Heart left ventricle (tissue), 16 donors: ENCODE data around the gene CCNJL. TPM values are rescaled to one million over a fixed set of nuclear protein-coding genes. Genes with fewer than 3 reads are reported as not detected.

Experiments used
- ATAC-seq, 4 donors: fragments of 200-7000 bp; cut with Tn5 transposase; one replicate each; pipeline ENCODE4 v1.9.1; 2020 to 2022; ENCODE audit warnings: moderate library complexity in 4 of 4, mild to moderate bottlenecking in 3 of 4, moderate number of reproducible peaks in 1 of 4
- DNase-seq, 5 donors: peaks; one replicate each; pipeline ENCODE4 v3.0.0-alpha.2; 2020
- H3K27ac ChIP-seq, 12 donors: fragments of 200-600 bp; sonication (generic) in 4 of 12; one replicate each; pipeline versions ENCODE4 v1.5.0 to v1.8.0; 2016 to 2022; ENCODE audit warnings: mild to moderate bottlenecking in 2 of 12
- H3K27me3 ChIP-seq, 9 donors: fragments of 200-600 bp; sonication (generic) in 2 of 9; one replicate each; pipeline versions ENCODE4 v1.5.1 to v1.8.0; 2016 to 2022; ENCODE audit warnings: mild to moderate bottlenecking in 3 of 9
- H3K36me3 ChIP-seq, 9 donors: fragments of 200-600 bp; sonication (generic) in 2 of 9; one replicate each; pipeline versions ENCODE4 v1.5.0 to v1.8.0; 2018 to 2022; ENCODE audit warnings: mild to moderate bottlenecking in 2 of 9
- H3K4me1 ChIP-seq, 12 donors: fragments of 200-600 bp; sonication (generic) in 4 of 12; one replicate each; pipeline versions ENCODE4 v1.5.0 to v1.8.0; 2016 to 2022; ENCODE audit warnings: mild to moderate bottlenecking in 3 of 12
- H3K4me3 ChIP-seq, 12 donors: fragments of 200-600 bp; sonication (generic) in 4 of 12; one replicate each; pipeline versions ENCODE4 v1.5.0 to v1.8.0; 2017 to 2022; ENCODE audit warnings: mild to moderate bottlenecking in 9 of 12, moderate library complexity in 4 of 12
- H3K9me3 ChIP-seq, 12 donors: fragments of 200-600 bp; sonication (generic) in 4 of 12; one replicate each; pipeline versions ENCODE4 v1.5.0 to v1.8.0; 2016 to 2022; ENCODE audit warnings: mild to moderate bottlenecking in 1 of 12
- CTCF ChIP-seq, 12 donors: fragments of 200-600 bp; sonication (generic) in 4 of 12; IDR thresholded peaks; one replicate each; pipeline versions ENCODE4 v1.5.0 to v1.8.0; 2018 to 2022; ENCODE audit warnings: antibody characterized with exemption in 12 of 12, mild to moderate bottlenecking in 5 of 12
- POLR2A ChIP-seq, 2 donors: fragments of 450-650 bp; IDR thresholded peaks; one replicate each; pipeline ENCODE4 v1.6.1; 2017; ENCODE audit warnings: antibody characterized with exemption in 2 of 2, mild to moderate bottlenecking in 2 of 2, moderate library complexity in 2 of 2
- WGBS, 4 donors: extraction: QIAGEN DNeasy Blood & Tissue Kit in 2 of 4; methylation state at CpG; one replicate each; pipeline versions ENCODE4 v1.1.5 to v1.1.7; 2013 to 2018; 5-methylcytosine and 5-hydroxymethylcytosine counted together
- intact Hi-C, 10 donors: fragments of 100-400 bp; cut with DNase I; formaldehyde crosslinking; loops; one replicate each; pipeline versions ENCODE4 v1.11.1 to v1.14.2; 2022
- polyA plus RNA-seq, 2 donors: library from polyadenylated mRNA; stranded (reverse); fragments of 200-250 nt; gene quantifications; one replicate each; pipeline ENCODE4 v1.2.3, GENCODE V29; 2013
- total RNA-seq, 9 donors: library from RNA; depleted of rRNA in 2 of 9; stranded (reverse); fragments of >200 nt in 2 of 9; fragmentation: NEBNext Ultra II Directional in 3 of 9; extraction: Animal tissue kit (Norgen Biotek cat#: 25700) in 3 of 9; gene quantifications; one replicate each; pipeline versions ENCODE4 v1.1.0 to v1.2.4, GENCODE V29; 2016 to 2023
- donor health status: ischemic (EF 13 %, LVEDD 7.1; RV severe dilation, severe dysfunction).
- donor health status: healthy with polysubstance abuse.
- donor health status: DM: no; HTN: yes; CAD: no.
- donor health status: DM: no; HTN: no; CAD: no.
- donor health status: ischemic (EF 25% LVEDD 6.9; RV normal size, moderate dysfunction).
- donor health status: ischemic (EF 25% LVEDD 5.7; RV mildly dilated, moderate dysfunction).
- donor health status: healthy.
- donor health status: DM: yes; HTN: yes; CAD: no.
- donor health status: ischemic (EF 35%, LVEDD 5.7; RV mildly dilated, moderate dysfunction).
- donor health status: nonischemic (EF 11% LVEDD 7.7; RV severe dilation, severe dysfunction).
- donor health status: DM: yes; HTN: yes; CAD: no.
- donor health status: PGD.
- donor health status: ischemic (EF 29% LVEDD 5.4; RV normal size, mild dysfunction).
- donor health status: nonischemic (EF 23%, LVEDD 6.1; RV moderate dilation, normal function).

The CCNJL gene
- total and polyA plus RNA-seq, 11 donors, result 3.5 to 12.4 (median 7.2) TPM

- TF ChIP-seq CTCF (IDR thresholded peaks at IDR 0.05) (no peak), POLR2A (IDR thresholded peaks at IDR 0.05) (no peak)
- ATAC-seq, result no peak
- Histone ChIP-seq H3K9me3 (no peaks in the 10 kb centered on the region), H3K36me3 (no peaks in the 10 kb centered on the region), H3K4me3 (no peak overlapping the region), H3K27ac (no peak overlapping the region), H3K27me3 (no peaks in the 10 kb centered on the region), H3K4me1 (peaks cover 0 to 23% (median 3%) of the 10 kb centered on the region in 12 donors)
- intact Hi-C loops, result no loop called here
- DNase-seq, result no peak
- WGBS, 4 donors, result 77 to 81% (median 79%) methylated on average over 5 of the region's 5 CpGs
These were observed 14.6 kb downstream of the CCNJL start for GRCh38 chr5:160297776-160298175.

- Histone ChIP-seq H3K4me1 (peaks cover 0 to 23% (median 3%) of the 10 kb centered on the region in 12 donors), H3K36me3 (no peaks in the 10 kb centered on the region), H3K9me3 (no peaks in the 10 kb centered on the region), H3K27me3 (no peaks in the 10 kb centered on the region), H3K27ac (no peak overlapping the region), H3K4me3 (no peak overlapping the region)
- DNase-seq (no peak), ATAC-seq (no peak)
- WGBS, 4 donors, result 100% methylated on average over 1 of the region's 1 CpG
- TF ChIP-seq CTCF (IDR thresholded peaks at IDR 0.05) (no peak), POLR2A (IDR thresholded peaks at IDR 0.05) (no peak)
- intact Hi-C loops, result no loop called here
These were observed 15.4 kb downstream of the CCNJL start for GRCh38 chr5:160297004-160297403.

- Histone ChIP-seq H3K9me3 (no peaks in the 10 kb centered on the region), H3K4me1 (peaks cover 0 to 23% (median 3%) of the 10 kb centered on the region in 12 donors), H3K27ac (no peak overlapping the region), H3K36me3 (no peaks in the 10 kb centered on the region), H3K27me3 (no peaks in the 10 kb centered on the region), H3K4me3 (no peak overlapping the region)
- whole genome bisulfite sequencing, 4 donors, result 95 to 100% (median 96%) methylated on average over 4 of the region's 4 CpGs
- intact Hi-C loops, result no loop called here
- TF ChIP-seq POLR2A (IDR thresholded peaks at IDR 0.05) (no peak), CTCF (IDR thresholded peaks at IDR 0.05) (no peak)
- ATAC-seq (no peak), DNase-seq (no peak)
These were observed 15.9 kb downstream of the CCNJL start for GRCh38 chr5:160296496-160296895.

GRCh38 chr5:160293901-160294561 lies 18.3 kb downstream of the CCNJL start:
- H3K9me3 ChIP-seq, result no peaks in the 10 kb centered on the region
- no peak overlapping the region for H3K4me3 ChIP-seq
- DNase-seq, result peak in 1 of 5 donors; percentile 56
- H3K27ac ChIP-seq, result peak overlapping the region in 2 of 12 donors; percentile 20 to 61
- ATAC-seq, result peak in 3 of 4 donors; percentile 56 to 77 (median 70)
- WGBS, 4 donors, result 50 to 66% (median 63%) methylated on average over 12 to 13 of the region's 13 CpGs
- intact Hi-C loops, result no loop called here
- H3K4me1 ChIP-seq, result peaks cover 0 to 33% (median 10%) of the 10 kb centered on the region in 12 donors
- H3K27me3 ChIP-seq, result no peaks in the 10 kb centered on the region
- no peaks in the 10 kb centered on the region for H3K36me3 ChIP-seq
- TF ChIP-seq CTCF (IDR thresholded peaks at IDR 0.05) (no peak), POLR2A (IDR thresholded peaks at IDR 0.05) (no peak)
